HG03457 (cell line): Measurements from ENCODE around the gene SCMH1.
"Not testable (repeated sequence)": the region's sequence is repeated elsewhere in the genome, so short reads cannot be mapped to it uniquely, and the experiment has no call there.

Source experiments
- ATAC-seq: cut with Tn5 transposase; IDR thresholded peaks from one replicate; pipeline ENCODE4 v1.9.1; 2021; ENCODE audit warnings: moderate number of reproducible peaks; ENCODE audit not compliant: unreplicated experiment

SCMH1 gene

GRCh38 chr1:41215623-41216022, 26.5 kb downstream of the SCMH1 start:
- no peak for ATAC-seq

GRCh38 chr1:41213341-41213740, 28.8 kb downstream of the SCMH1 start:
- ATAC-seq, result no peak

GRCh38 chr1:41211608-41212007, 30.5 kb downstream of the SCMH1 start:
- ATAC-seq, result not testable (repeated sequence)

- ATAC-seq, result not testable (repeated sequence)
Measured at GRCh38 chr1:41207053-41207452, 35.1 kb downstream of the SCMH1 start.

- ATAC-seq, result no peak
Measured at GRCh38 chr1:41200728-41201127, 41.4 kb downstream of the SCMH1 start.

GRCh38 chr1:41199375-41199774, 42.7 kb downstream of the SCMH1 start:
- ATAC-seq, result no peak

GRCh38 chr1:41192456-41193178, 49.5 kb downstream of the SCMH1 start:
- no peak for ATAC-seq

- ATAC-seq, result no peak
Measured at GRCh38 chr1:41184446-41184845, 57.7 kb downstream of the SCMH1 start.

- not testable (repeated sequence) for ATAC-seq
Measured at GRCh38 chr1:41178230-41178629, 63.9 kb downstream of the SCMH1 start.

- no peak for ATAC-seq
Measured at GRCh38 chr1:41175546-41175945, 66.6 kb downstream of the SCMH1 start.

- ATAC-seq, result no peak
Measured at GRCh38 chr1:41174170-41174569, 67.9 kb downstream of the SCMH1 start.

- no peak for ATAC-seq
Measured at GRCh38 chr1:41173651-41174050, 68.5 kb downstream of the SCMH1 start.

GRCh38 chr1:41171266-41171874, 70.7 kb downstream of the SCMH1 start:
- ATAC-seq, result no peak

GRCh38 chr1:41169799-41170180, 72.3 kb downstream of the SCMH1 start:
- ATAC-seq, result no peak

- ATAC-seq, result no peak
Measured at GRCh38 chr1:41169066-41169798, 72.9 kb downstream of the SCMH1 start.

- no peak for ATAC-seq
Measured at GRCh38 chr1:41167667-41168066, 74.4 kb downstream of the SCMH1 start.

GRCh38 chr1:41164727-41165126, 77.4 kb downstream of the SCMH1 start:
- no peak for ATAC-seq

- ATAC-seq, result no peak
Measured at GRCh38 chr1:41162441-41162840, 79.7 kb downstream of the SCMH1 start.

GRCh38 chr1:41161846-41162245, 80.3 kb downstream of the SCMH1 start:
- no peak for ATAC-seq

GRCh38 chr1:41160498-41161110, 81.5 kb downstream of the SCMH1 start:
- ATAC-seq, result no peak

GRCh38 chr1:41158966-41159365, 83.1 kb downstream of the SCMH1 start:
- ATAC-seq, result no peak
